H9 (cell line): Measurements from ENCODE around the gene ATXN7. TPM values are rescaled to one million over a fixed set of nuclear protein-coding genes. Genes with fewer than 3 reads are reported as not detected.

ENCODE experiments used
- DNase-seq: peaks from one replicate; pipeline ENCODE4 v3.0.0-alpha.2; 2017
- H2AFZ ChIP-seq: one replicate; pipeline ENCODE4 v1.6.1; 2013; ENCODE audit warnings: mild to moderate bottlenecking, low read length, control low read depth, moderate library complexity
- H2AK5ac ChIP-seq: 2 replicates; pipeline ENCODE4 v1.6.1; 2013; ENCODE audit warnings: low read length, control low read depth, mixed read lengths; ENCODE audit not compliant: insufficient read length
- H2BK120ac ChIP-seq: one replicate; pipeline ENCODE4 v1.6.1; 2013; ENCODE audit warnings: low read depth, mild to moderate bottlenecking, low read length, control low read depth, inconsistent platforms; ENCODE audit not compliant: poor library complexity, severe bottlenecking
- H2BK12ac ChIP-seq: 2 replicates; pipeline ENCODE4 v1.6.1; 2013; ENCODE audit warnings: low read length, control low read depth, mixed read lengths, low read depth; ENCODE audit not compliant: insufficient read length
- H2BK15ac ChIP-seq: 2 replicates; pipeline ENCODE4 v1.6.1; 2013; ENCODE audit warnings: low read depth, low read length, control low read depth
- H2BK20ac ChIP-seq: one replicate; pipeline ENCODE4 v1.6.1; 2013; ENCODE audit warnings: low read depth, mild to moderate bottlenecking, low read length, control low read depth, inconsistent platforms; ENCODE audit not compliant: poor library complexity, severe bottlenecking
- H2BK5ac ChIP-seq: 2 replicates; pipeline ENCODE4 v1.6.1; 2013; ENCODE audit warnings: low read length, control low read depth, mixed read lengths; ENCODE audit not compliant: insufficient read length
- H3K14ac ChIP-seq: 2 replicates; pipeline ENCODE4 v1.6.1; 2013; ENCODE audit warnings: low read length, control low read depth; ENCODE audit not compliant: insufficient read depth
- H3K18ac ChIP-seq: 2 replicates; pipeline ENCODE4 v1.6.1; 2013; ENCODE audit warnings: low read depth, mild to moderate bottlenecking, mixed read lengths, low read length, control low read depth; ENCODE audit not compliant: insufficient read length
- H3K23ac ChIP-seq: 2 replicates; pipeline ENCODE4 v1.6.1; 2013; ENCODE audit warnings: low read length, control low read depth, mixed read lengths, low read depth; ENCODE audit not compliant: insufficient read length
- H3K23me2 ChIP-seq: 2 replicates; pipeline ENCODE4 v1.6.1; 2013; ENCODE audit warnings: low read depth, mild to moderate bottlenecking, mixed read lengths, low read length, control low read depth; ENCODE audit not compliant: insufficient read length, poor library complexity, severe bottlenecking
- H3K27ac ChIP-seq: 2 replicates; pipeline ENCODE4 v1.5.1; 2013; ENCODE audit warnings: low read length, control low read depth, mixed read lengths, low read depth; ENCODE audit not compliant: insufficient read length
- H3K27me3 ChIP-seq: 2 replicates; pipeline ENCODE4 v1.6.1; 2013; ENCODE audit warnings: low read length, control low read depth, inconsistent platforms; ENCODE audit not compliant: insufficient read depth
- H3K4ac ChIP-seq: 2 replicates; pipeline ENCODE4 v1.6.1; 2013; ENCODE audit warnings: low read depth, mild to moderate bottlenecking, control low read depth, inconsistent platforms, low read length, moderate library complexity
- H3K4me1 ChIP-seq: 2 replicates; pipeline ENCODE4 v1.6.1; 2013; ENCODE audit warnings: low read length, control low read depth, inconsistent platforms; ENCODE audit not compliant: insufficient read depth
- H3K4me2 ChIP-seq: 2 replicates; pipeline ENCODE4 v1.6.1; 2013; ENCODE audit warnings: low read length, control low read depth, mixed read lengths; ENCODE audit not compliant: insufficient read length, insufficient read depth
- H3K56ac ChIP-seq: 2 replicates; pipeline ENCODE4 v1.6.1; 2013; ENCODE audit warnings: low read depth, mild to moderate bottlenecking, mixed read lengths, low read length, control low read depth; ENCODE audit not compliant: insufficient read length
- H3K79me1 ChIP-seq: 2 replicates; pipeline ENCODE4 v1.6.1; 2013; ENCODE audit warnings: low read depth, mild to moderate bottlenecking, moderate library complexity, low read length, control low read depth, inconsistent platforms; ENCODE audit not compliant: insufficient read depth, poor library complexity, severe bottlenecking
- H3K79me2 ChIP-seq: 2 replicates; pipeline ENCODE4 v1.6.1; 2013; ENCODE audit warnings: low read length, control low read depth, inconsistent platforms; ENCODE audit not compliant: insufficient read depth
- H3K9ac ChIP-seq: 2 replicates; pipeline ENCODE4 v1.6.1; 2013; ENCODE audit warnings: low read length, control low read depth, mixed read lengths; ENCODE audit not compliant: insufficient read length; ENCODE audit errors: extremely low read depth
- H3K9me3 ChIP-seq: one replicate; pipeline ENCODE4 v1.6.1; 2013; ENCODE audit warnings: low read depth, low read length, inconsistent platforms; ENCODE audit not compliant: control insufficient read depth
- H3T11ph ChIP-seq: one replicate; pipeline ENCODE4 v1.6.1; 2013; ENCODE audit warnings: mild to moderate bottlenecking, low read length, control low read depth, inconsistent platforms
- H4K20me1 ChIP-seq: one replicate; pipeline ENCODE4 v1.6.1; 2013; ENCODE audit not compliant: control insufficient read depth, insufficient read length, insufficient read depth
- H4K5ac ChIP-seq: 2 replicates; pipeline ENCODE4 v1.6.1; 2013; ENCODE audit warnings: low read depth, mild to moderate bottlenecking, mixed read lengths, low read length, control low read depth; ENCODE audit not compliant: insufficient read length
- H4K8ac ChIP-seq: replicated peaks from 2 replicates; pipeline ENCODE4 v1.6.1; 2013; ENCODE audit warnings: low read length, control low read depth, mixed read lengths, low read depth; ENCODE audit not compliant: insufficient read length
- H4K91ac ChIP-seq: 2 replicates; pipeline ENCODE4 v1.6.1; 2013; ENCODE audit warnings: low read depth, mild to moderate bottlenecking, moderate library complexity, mixed read lengths, low read length, control low read depth; ENCODE audit not compliant: insufficient read length
- H3K27ac Mint-ChIP-seq, 3 experiments: 2 replicates in 2 of 3; 3 replicates in 1 of 3; pipeline ENCODE4 v1.8.0; 2020 to 2021; ENCODE audit warnings: mixed read lengths in 3 of 3, mild to moderate bottlenecking in 1 of 3, moderate library complexity in 1 of 3
- H3K27me3 Mint-ChIP-seq: 2 replicates; pipeline ENCODE4 v1.8.0; 2021; ENCODE audit warnings: low read depth, mild to moderate bottlenecking, moderate library complexity, mixed read lengths
- H3K36me3 Mint-ChIP-seq, 3 experiments: 2 replicates in 2 of 3; 3 replicates in 1 of 3; pipeline ENCODE4 v1.8.0; 2020 to 2021; ENCODE audit warnings: low read depth in 3 of 3, mixed read lengths in 3 of 3; ENCODE audit not compliant: insufficient read depth in 1 of 3
- H3K4me1 Mint-ChIP-seq, 2 experiments: 2 replicates each; pipeline ENCODE4 v1.8.0; 2020; ENCODE audit warnings: mixed read lengths in 2 of 2
- H3K4me3 Mint-ChIP-seq, 2 experiments: 2 replicates in 1 of 2; 3 replicates in 1 of 2; pipeline ENCODE4 v1.8.0; 2020 to 2021; ENCODE audit warnings: mild to moderate bottlenecking in 2 of 2, mixed read lengths in 2 of 2, moderate library complexity in 1 of 2
- H3K9me3 Mint-ChIP-seq, 2 experiments: 2 replicates in 1 of 2; 3 replicates in 1 of 2; pipeline ENCODE4 v1.8.0; 2020; ENCODE audit warnings: mild to moderate bottlenecking in 2 of 2, mixed read lengths in 2 of 2, moderate library complexity in 1 of 2
- WGBS: extraction: QIAGEN DNeasy Blood & Tissue Kit; methylation state at CpG from one replicate; pipeline ENCODE4 v1.1.7; 2013; ENCODE audit warnings: missing lambda C conversion rate, low lambda C conversion rate, mixed read lengths; ENCODE audit not compliant: insufficient read length; ENCODE audit errors: extremely low coverage; 5-methylcytosine and 5-hydroxymethylcytosine counted together
- total RNA-seq: library from RNA; stranded (reverse); gene quantifications from 2 replicates; pipeline ENCODE4 v1.2.1, GENCODE V29; 2021
- TF ChIP-seq, protein P1 (sequence below): fragments of 200-600 bp; sonication (generic); conservative IDR thresholded peaks from 3 replicates; pipeline ENCODE4 v1.8.0; 2021; ENCODE audit warnings: antibody characterized with exemption, mild to moderate bottlenecking

ATXN7 gene
- total RNA-seq, 1 experiment from 2014 or later, result 21.5 TPM

- Histone ChIP-seq H3K4me1 (0 out of 2 replicates have a peak, but pooled peaks cover 4% of the 10 kb centered on the region), H2BK12ac (no peak overlapping the region), H3K14ac (no peak overlapping the region), H3K79me1 (no peaks in the 10 kb centered on the region), H2BK20ac (no peak overlapping the region), H4K91ac (no peak overlapping the region), H4K20me1 (no peaks in the 10 kb centered on the region), H3K4ac (no peak overlapping the region), H4K8ac (no peak overlapping the region), H3K56ac (no peak overlapping the region), H4K5ac (no peak overlapping the region), H3K4me2 (no peak overlapping the region), H3K23ac (no peak overlapping the region), H3K9me3 (no peaks in the 10 kb centered on the region), H2BK15ac (no peak overlapping the region), H3K27ac (no peak overlapping the region), H3K27me3 (no peaks in the 10 kb centered on the region), H2AK5ac (no peak overlapping the region), H2BK120ac (no peak overlapping the region), H3K9ac (no peak overlapping the region), H3K79me2 (no peaks in the 10 kb centered on the region), H3T11ph (no peak overlapping the region), H2BK5ac (no peak overlapping the region), H3K18ac (no peak overlapping the region), H3K23me2 (no peaks in the 10 kb centered on the region), H2AFZ (peak overlapping the region; percentile 50)
- H3K36me3 Mint-ChIP-seq, result no peaks in the 10 kb centered on the region
- DNase-seq, result no peak
- no peak overlapping the region for H3K4me3 Mint-ChIP-seq
- H3K4me1 Mint-ChIP-seq, result peaks cover 21 to 28% of the 10 kb centered on the region in 2 experiments
- H3K27me3 Mint-ChIP-seq, result no peaks in the 10 kb centered on the region
- peak overlapping the region in 2 of 3 experiments; percentile 3 to 76; a peak in 2 of 7 replicates for H3K27ac Mint-ChIP-seq
- TF ChIP-seq, protein P1, sequence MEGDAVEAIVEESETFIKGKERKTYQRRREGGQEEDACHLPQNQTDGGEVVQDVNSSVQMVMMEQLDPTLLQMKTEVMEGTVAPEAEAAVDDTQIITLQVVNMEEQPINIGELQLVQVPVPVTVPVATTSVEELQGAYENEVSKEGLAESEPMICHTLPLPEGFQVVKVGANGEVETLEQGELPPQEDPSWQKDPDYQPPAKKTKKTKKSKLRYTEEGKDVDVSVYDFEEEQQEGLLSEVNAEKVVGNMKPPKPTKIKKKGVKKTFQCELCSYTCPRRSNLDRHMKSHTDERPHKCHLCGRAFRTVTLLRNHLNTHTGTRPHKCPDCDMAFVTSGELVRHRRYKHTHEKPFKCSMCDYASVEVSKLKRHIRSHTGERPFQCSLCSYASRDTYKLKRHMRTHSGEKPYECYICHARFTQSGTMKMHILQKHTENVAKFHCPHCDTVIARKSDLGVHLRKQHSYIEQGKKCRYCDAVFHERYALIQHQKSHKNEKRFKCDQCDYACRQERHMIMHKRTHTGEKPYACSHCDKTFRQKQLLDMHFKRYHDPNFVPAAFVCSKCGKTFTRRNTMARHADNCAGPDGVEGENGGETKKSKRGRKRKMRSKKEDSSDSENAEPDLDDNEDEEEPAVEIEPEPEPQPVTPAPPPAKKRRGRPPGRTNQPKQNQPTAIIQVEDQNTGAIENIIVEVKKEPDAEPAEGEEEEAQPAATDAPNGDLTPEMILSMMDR, result no peak
- no CpG with 5 or more reads among the region's 13 CpGs for WGBS
- H3K9me3 Mint-ChIP-seq, result no peaks in the 10 kb centered on the region; a peak in 1 of 5 replicates
Observed at GRCh38 chr3:64031540-64032508, 168.2 kb downstream of the ATXN7 start.
